ENCODE results near the gene SLC25A30.

The SLC25A30 gene, protein sequence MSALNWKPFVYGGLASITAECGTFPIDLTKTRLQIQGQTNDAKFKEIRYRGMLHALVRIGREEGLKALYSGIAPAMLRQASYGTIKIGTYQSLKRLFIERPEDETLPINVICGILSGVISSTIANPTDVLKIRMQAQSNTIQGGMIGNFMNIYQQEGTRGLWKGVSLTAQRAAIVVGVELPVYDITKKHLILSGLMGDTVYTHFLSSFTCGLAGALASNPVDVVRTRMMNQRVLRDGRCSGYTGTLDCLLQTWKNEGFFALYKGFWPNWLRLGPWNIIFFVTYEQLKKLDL

DNA sequence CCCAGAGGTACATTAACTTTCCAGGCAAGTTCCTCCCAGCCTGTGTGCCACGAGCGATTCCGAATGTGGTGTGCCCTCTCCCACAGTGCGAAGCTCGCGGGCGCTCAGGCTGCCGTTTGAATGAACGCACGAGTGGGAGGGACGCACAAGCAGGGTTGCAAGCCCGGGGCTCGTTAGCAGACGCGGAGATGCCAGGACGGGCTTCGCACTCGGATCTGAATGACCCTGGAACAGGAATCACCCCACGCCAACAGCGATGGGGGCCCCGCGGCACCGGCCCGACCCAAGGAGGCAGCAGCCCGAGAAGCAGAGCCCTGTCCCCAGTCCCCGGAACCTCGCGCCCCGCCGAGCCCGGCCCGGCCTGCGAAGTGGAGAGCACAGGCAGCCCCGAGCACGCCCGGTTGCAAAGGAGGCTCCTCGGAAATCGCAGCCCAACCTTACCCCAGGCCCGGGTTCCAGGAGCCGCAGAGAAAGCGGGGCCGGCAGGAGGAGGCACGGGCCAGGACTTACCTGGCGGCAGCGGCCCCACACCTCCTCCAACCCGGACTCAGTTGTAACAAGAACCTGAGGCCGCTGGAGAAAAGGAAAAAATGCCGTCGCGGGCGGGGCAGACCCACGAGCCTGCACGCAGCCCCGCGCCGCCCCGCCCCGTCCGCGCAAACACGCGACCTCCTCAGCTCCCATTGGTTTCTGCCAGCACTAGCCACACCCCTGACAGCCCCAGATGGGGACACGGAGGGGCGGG, at the start of gene SLC25A30:
SLC25A30 (minus strand) TSS at position 584 of the 745 bp plus-strand sequence. CDS start 6,948 bp downstream, outside the sequence.
- H3K27ac Mint-ChIP-seq, result peak within 1 kb of the TSS; percentile 95
- DNase-seq, result peak; percentile 92
- peak within 1 kb of the TSS; percentile 85 for H3K4me3 Mint-ChIP-seq
- H3K36me3 Mint-ChIP-seq (ENCODE audit: low read depth), result peaks cover 14% of the 10 kb centered on the region
- no peaks in the 10 kb centered on the region for H3K9me3 Mint-ChIP-seq
- H3K27me3 Mint-ChIP-seq, result no peaks in the 10 kb centered on the region
- H3K4me1 Mint-ChIP-seq (ENCODE audit: low read depth), result peaks cover 29% of the 10 kb centered on the region

DNA sequence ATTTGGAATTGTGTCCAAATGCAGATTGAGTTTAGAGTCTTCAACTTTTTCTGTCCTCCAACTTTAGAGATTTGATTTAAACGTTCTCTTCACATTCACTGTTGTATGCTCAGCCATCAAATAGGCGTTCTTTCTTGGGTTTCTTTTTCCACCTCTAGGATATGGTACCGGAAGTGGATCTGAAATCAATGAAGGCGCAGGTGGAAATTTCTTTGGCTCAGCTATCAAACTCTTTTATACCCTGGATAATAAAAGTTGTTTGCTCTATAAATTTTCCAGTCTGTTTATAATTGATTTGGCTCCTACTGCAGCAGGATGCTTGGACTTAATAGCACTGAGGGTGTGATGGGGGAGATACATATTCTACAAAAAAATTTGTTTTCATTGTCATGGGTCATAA, 48.2 kb upstream of the SLC25A30 start:
- Mint-ChIP-seq H3K4me1 (ENCODE audit: low read depth) (peaks cover 65% of the 10 kb centered on the region), H3K27me3 (no peaks in the 10 kb centered on the region)

DNA sequence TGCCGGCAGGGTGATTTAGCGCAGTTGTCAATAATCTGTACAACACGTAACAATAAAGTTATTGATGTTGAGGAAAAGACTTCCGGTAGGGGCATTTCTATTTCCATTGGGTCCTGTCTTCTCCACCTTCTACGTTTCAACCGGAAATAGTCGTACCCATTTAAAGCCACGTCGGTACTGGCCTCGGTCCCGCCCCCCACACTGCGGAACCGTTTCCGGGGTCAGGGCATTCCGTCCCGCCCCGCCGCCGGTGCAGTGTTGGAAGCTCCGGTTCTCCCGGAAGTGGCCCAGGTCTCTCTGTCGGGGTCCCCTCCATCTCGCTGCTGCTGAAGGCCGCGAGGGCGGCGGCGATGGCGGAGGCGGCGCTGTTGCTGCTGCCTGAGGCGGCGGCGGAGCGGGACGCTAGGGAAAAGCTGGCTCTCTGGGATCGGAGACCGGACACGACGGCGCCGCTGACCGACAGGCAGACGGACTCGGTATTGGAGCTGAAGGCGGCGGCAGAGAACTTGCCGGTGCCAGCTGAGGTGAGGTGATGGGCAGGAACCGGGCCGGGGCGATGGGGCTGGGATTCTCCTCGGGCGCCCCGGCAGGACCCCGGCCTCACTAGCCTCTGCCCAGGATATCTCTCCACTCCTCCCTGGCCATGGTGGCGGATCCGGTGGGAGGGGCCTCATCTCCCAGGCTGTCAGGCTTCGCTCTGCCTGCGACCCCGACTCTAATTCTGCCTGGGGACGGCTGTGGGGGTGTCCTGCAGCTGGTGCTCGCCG, 46.7 kb upstream of the SLC25A30 start, which contains the start of gene COG3:
COG3 (plus strand) TSS at position 253 of the 767 bp plus-strand sequence; CDS start at position 351, 98 bp downstream.
- Mint-ChIP-seq H3K9me3 (no peaks in the 10 kb centered on the region), H3K27ac (peak within 1 kb of the TSS; percentile 94)
- peak; percentile 95 for DNase-seq

More for the DNA sequence above, 48.2 kb upstream of the SLC25A30 start:
- DNase-seq, result no peak
- Mint-ChIP-seq H3K27ac (peak overlapping the region; percentile 94), H3K9me3 (no peaks in the 10 kb centered on the region), H3K4me3 (peak overlapping the region; percentile 92), H3K36me3 (ENCODE audit: low read depth) (peaks cover 36% of the 10 kb centered on the region)

DNA sequence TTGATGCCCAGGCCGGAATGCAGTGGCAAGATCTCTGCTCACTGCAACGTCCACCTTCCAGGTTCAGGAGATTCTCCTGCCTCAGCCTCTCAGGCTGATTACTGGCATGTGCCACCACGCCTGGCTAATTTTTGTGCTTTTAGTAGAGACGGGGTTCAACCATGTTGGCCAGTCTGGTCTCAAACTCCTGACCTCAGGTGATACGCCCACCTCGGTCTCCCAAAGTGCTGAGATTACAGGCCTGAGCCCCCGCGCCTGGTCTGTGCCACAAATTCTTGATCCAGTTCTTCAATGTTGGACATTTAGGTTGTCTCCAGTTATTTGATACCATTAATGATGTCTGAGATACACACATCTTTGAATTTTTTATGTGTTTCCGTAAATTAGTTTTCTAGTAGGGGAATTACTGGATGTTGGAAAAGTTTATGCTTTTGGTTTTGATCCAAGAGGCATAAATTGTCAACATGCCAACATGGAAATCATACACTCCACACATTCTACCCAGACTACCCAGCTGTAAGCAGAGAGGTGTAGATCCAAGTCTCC, 46.0 kb upstream of the SLC25A30 start:
- Mint-ChIP-seq H3K36me3 (ENCODE audit: low read depth) (peaks cover 24% of the 10 kb centered on the region), H3K4me3 (peak overlapping the region; percentile 92), H3K4me1 (ENCODE audit: low read depth) (peaks cover 48% of the 10 kb centered on the region), H3K9me3 (no peaks in the 10 kb centered on the region), H3K27ac (peak overlapping the region; percentile 94), H3K27me3 (no peaks in the 10 kb centered on the region)
- DNase-seq, result peak; percentile 40

More for the DNA sequence above, 46.7 kb upstream of the SLC25A30 start, which contains the start of gene COG3:
- H3K4me3 Mint-ChIP-seq, result peak within 1 kb of the TSS; percentile 92
- H3K4me1 Mint-ChIP-seq (ENCODE audit: low read depth), result peaks cover 54% of the 10 kb centered on the region
- H3K27me3 Mint-ChIP-seq, result no peaks in the 10 kb centered on the region
- H3K36me3 Mint-ChIP-seq (ENCODE audit: low read depth), result peaks cover 24% of the 10 kb centered on the region

DNA sequence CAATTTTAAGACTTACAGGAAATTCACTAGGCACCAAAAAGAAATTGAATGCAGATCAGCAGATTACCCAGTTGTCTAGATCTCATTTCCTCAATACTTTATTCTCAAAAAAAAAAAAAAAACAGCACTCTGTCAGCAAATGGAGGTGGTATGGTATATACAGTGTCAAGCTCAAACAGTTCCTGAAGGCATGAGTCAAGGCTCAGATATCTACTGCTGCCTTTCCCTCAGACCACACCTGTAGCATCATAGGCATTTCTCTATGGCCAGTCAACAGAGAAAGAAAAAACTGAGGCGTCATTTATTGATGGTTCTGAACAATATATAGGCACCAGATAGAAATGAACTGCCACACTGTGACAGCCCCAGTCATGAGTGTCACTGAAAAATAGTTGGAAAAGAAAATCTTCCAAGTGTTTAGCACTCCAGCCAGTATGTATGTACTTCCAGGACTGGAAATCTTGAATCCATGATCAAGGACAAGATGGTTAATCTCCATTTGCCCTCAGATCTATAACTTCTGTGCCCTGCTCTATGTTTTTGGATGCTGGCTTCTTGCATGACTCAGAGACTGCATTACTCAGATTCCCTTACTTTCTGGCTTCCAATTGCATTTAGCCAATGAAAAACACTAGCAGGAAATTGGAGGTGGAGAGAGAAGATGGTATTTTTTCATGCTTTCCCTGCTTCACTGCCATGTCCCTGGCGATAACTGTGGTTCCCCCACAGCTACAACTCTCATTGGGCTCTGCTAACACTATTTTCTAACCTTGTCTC, 38.2 kb upstream of the SLC25A30 start:
- Mint-ChIP-seq H3K27ac (no peak overlapping the region), H3K4me1 (ENCODE audit: low read depth) (no peaks in the 10 kb centered on the region), H3K9me3 (peaks cover 5% of the 10 kb centered on the region), H3K27me3 (no peaks in the 10 kb centered on the region), H3K36me3 (ENCODE audit: low read depth) (peaks cover 3% of the 10 kb centered on the region), H3K4me3 (no peak overlapping the region)
- no peak for DNase-seq

DNA sequence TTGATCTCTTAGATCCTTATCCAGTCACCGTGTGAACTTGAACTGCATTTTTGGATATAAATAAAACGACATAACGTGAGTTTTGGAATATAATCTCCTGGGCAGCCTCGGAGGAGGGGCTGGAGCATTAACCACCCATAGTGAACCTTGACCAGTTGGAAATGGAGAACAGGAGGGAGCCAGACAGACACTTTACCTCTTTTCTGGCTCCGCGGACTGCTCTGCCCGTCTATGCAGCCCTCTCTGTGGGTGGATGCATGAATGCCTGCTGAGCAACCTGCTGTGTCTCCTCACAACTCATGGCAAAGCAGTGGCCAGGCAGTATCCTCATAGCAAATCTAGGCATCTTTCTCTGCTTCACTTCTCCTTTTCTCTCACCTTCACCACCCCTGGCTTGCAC, 36.0 kb upstream of the SLC25A30 start:
- no peaks in the 10 kb centered on the region for H3K27me3 Mint-ChIP-seq
- no peak for DNase-seq

DNA sequence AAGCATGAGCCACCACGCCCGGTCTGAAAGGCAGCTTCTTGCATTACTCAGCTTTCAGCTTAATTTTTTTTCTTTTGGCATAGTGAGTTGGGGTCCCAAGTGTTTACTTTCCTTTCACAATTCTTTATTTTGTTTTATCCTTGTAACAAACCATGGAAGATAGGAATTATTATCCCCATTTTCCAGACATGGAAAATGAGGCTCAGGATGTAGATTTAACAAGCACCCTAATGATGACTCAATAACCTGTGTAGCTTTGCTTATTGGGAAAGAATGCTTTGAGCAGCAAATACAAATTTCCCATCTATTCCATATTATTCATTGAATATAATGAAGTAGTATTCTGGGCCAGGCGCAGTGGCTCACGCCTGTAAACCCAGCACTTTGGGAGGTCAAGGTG, 33.1 kb upstream of the SLC25A30 start:
- H3K9me3 Mint-ChIP-seq, result no peaks in the 10 kb centered on the region
- no peak for DNase-seq
- no peaks in the 10 kb centered on the region for H3K4me1 Mint-ChIP-seq (ENCODE audit: low read depth)
- H3K36me3 Mint-ChIP-seq (ENCODE audit: low read depth), result no peaks in the 10 kb centered on the region
- no peak overlapping the region for H3K4me3 Mint-ChIP-seq
- H3K27ac Mint-ChIP-seq, result no peak overlapping the region
- no peaks in the 10 kb centered on the region for H3K27me3 Mint-ChIP-seq

More for the DNA sequence above, 36.0 kb upstream of the SLC25A30 start:
- H3K9me3 Mint-ChIP-seq, result peaks cover 5% of the 10 kb centered on the region
- H3K4me3 Mint-ChIP-seq, result no peak overlapping the region
- H3K27ac Mint-ChIP-seq, result no peak overlapping the region
- no peaks in the 10 kb centered on the region for H3K4me1 Mint-ChIP-seq (ENCODE audit: low read depth)
- H3K36me3 Mint-ChIP-seq (ENCODE audit: low read depth), result peaks cover 3% of the 10 kb centered on the region

DNA sequence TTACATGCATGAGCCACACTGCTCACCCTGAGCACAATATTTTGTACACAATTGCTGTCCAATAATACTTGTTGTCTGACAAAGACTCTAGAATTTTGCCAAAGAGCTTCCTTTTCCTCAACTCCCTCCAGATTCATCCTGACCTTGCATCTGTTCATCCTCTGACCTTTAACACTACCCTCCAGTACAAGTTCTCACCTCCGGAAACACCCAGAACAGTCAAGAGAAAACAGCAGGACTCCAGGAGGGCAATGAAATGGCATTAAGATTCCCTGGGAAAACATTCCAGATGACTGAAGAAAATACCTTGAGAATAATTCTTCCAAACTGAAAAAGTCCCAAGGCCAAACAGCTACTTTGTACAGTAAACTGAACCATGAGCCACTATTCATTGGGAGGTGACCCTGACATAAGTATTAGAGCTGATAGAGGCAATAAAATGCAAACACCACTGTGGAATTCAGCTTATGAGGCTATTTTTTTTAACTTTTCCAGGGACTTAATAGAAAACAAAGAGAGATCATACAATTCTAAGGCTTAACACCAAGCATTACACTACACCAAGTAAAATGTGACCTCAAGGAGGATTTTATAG, 30.9 kb upstream of the SLC25A30 start:
- Mint-ChIP-seq H3K27ac (no peak overlapping the region), H3K4me1 (ENCODE audit: low read depth) (no peaks in the 10 kb centered on the region), H3K9me3 (no peaks in the 10 kb centered on the region), H3K27me3 (no peaks in the 10 kb centered on the region), H3K36me3 (ENCODE audit: low read depth) (no peaks in the 10 kb centered on the region), H3K4me3 (no peak overlapping the region)
- DNase-seq, result no peak

DNA sequence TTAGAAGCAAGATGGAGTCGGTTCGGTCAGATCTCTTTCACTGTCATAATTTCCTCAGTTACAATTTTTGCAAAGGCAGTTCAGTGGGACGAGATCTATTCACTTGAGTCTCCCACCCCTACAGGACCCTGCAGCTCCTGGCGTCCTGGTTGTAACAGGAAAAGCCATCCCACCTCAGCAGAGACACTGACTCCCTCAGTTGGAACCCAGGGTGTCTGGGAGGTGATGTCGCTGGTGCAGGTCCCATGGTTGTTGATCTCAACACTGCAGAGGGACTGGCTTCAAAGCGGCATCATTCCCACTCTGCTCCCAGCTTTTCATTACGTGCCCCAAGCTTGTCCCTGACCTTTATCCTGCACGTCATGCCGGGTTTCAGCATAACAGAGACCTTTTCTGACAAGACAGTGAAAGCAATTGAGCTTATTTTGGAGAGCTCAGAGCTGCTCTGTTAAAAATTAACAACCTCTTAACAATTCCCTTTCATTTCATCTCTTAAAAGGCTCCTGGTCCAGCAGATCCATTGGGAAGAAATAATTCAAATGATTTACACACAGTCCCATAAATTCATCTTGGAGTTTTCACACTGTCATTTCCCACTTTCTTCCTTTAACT, 29.0 kb upstream of the SLC25A30 start:
- Mint-ChIP-seq H3K9me3 (no peaks in the 10 kb centered on the region), H3K27me3 (no peaks in the 10 kb centered on the region), H3K27ac (no peak overlapping the region), H3K4me3 (no peak overlapping the region), H3K36me3 (ENCODE audit: low read depth) (no peaks in the 10 kb centered on the region), H3K4me1 (ENCODE audit: low read depth) (peaks cover under 1% of the 10 kb centered on the region)
- DNase-seq, result no peak

DNA sequence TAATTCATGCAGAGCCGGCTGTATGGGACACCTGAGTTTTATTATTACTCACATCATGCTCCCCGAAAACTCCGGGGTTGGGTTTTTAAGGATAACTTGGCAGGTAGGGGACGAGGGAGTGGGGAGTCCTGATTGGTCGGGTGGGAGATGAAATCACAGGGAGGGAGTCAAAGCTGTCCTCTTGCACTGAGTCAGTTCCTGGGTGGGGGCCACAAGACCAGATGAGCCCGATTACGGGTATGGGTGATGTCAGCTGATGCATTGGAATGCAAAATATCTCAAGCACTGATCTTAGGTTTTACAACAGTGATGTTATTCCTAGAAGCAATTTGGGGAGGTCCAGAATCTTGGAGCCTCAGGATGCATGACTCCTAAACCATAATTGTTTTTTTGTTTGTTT, 28.0 kb upstream of the SLC25A30 start:
- H3K27me3 Mint-ChIP-seq, result no peaks in the 10 kb centered on the region
- DNase-seq, result no peak
- no peaks in the 10 kb centered on the region for H3K36me3 Mint-ChIP-seq (ENCODE audit: low read depth)
- peaks cover 10% of the 10 kb centered on the region for H3K4me1 Mint-ChIP-seq (ENCODE audit: low read depth)
- H3K9me3 Mint-ChIP-seq, result no peaks in the 10 kb centered on the region
- no peak overlapping the region for H3K27ac Mint-ChIP-seq
- no peak overlapping the region for H3K4me3 Mint-ChIP-seq

DNA sequence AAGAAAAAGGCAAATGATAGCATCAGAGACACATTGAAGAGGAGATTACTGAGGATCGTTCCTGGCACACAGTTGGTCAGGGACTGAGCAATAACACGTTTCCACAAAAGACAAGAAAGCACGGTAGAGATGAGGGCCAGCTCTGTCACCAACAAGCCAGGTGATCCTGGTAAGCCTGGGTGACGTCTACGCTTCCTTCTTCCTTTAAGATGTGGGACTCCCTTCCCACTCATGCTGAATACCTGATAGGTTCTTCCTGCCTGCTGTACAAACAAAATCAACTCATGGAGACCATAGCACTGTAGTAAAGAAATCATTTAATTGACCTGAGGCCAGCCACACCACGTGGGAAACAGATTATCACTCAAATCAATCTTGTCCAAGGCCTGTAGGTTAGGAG, 26.9 kb upstream of the SLC25A30 start:
- Mint-ChIP-seq H3K4me3 (no peak overlapping the region), H3K4me1 (ENCODE audit: low read depth) (peaks cover 12% of the 10 kb centered on the region), H3K27ac (no peak overlapping the region), H3K9me3 (no peaks in the 10 kb centered on the region), H3K27me3 (no peaks in the 10 kb centered on the region), H3K36me3 (ENCODE audit: low read depth) (no peaks in the 10 kb centered on the region)
- DNase-seq, result no peak

DNA sequence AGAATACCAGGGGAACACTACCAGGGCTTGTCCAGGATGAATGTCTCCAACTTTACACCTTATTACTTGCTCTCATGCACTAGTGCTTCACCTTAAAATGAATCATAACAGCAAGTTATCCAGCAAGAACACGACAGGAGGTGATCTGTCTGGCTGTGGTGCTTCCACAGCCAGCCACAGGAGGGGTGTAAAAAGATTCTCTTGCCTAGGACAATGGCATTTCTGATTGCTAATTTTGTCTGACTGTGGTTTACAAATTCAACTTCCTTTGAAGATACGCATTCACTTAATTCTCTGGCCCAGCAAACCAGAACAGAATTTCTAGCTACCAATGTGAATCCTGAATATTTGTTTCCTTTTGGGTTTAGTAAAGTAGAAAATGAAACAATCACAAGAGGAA, 23.5 kb upstream of the SLC25A30 start:
- DNase-seq, result no peak
- no peaks in the 10 kb centered on the region for H3K27me3 Mint-ChIP-seq
- H3K4me1 Mint-ChIP-seq (ENCODE audit: low read depth), result peaks cover 13% of the 10 kb centered on the region
- peak overlapping the region; percentile 59 for H3K27ac Mint-ChIP-seq
- no peaks in the 10 kb centered on the region for H3K9me3 Mint-ChIP-seq
- no peaks in the 10 kb centered on the region for H3K36me3 Mint-ChIP-seq (ENCODE audit: low read depth)
- no peak overlapping the region for H3K4me3 Mint-ChIP-seq

DNA sequence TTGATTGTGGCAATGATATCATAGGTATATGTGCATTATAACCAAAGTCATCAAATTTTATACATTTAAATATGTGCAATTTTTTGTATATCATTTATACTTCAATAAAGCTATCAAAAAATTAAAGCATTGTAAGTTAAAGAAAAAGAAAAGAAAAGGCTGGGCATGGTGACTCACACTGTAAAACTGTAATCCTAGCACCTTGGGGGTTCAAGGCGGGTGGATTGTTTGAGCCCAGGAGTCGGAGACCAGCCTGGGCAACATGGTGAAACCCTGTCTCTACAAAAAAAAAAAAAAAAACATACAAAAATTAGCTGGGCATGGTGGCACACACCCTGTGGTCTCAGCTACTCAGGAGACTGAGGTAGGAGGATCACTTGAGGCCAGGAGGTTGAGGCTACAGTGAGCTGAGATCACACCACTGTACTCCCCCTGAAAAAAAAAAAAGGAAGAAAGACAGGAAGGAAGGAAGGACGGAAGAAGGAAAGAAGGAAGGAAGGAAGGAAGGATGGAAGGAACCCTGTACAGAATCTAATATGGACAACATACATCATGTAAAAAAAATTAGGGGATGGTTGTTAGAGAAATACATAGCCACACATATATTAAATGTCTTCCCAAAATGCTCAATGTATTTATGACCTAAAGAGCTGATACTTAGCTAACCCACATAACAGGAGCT, 21.7 kb upstream of the SLC25A30 start:
- Mint-ChIP-seq H3K9me3 (no peaks in the 10 kb centered on the region), H3K4me1 (ENCODE audit: low read depth) (peaks cover 13% of the 10 kb centered on the region), H3K4me3 (no peak overlapping the region), H3K36me3 (ENCODE audit: low read depth) (no peaks in the 10 kb centered on the region), H3K27me3 (no peaks in the 10 kb centered on the region), H3K27ac (no peak overlapping the region)
- no peak for DNase-seq

Data from activated T-cell treated with anti-CD3 and anti-CD28 coated beads, Interleukin-2, amount 50 U/mL, for 24 hours (primary cell).